ENCODE results near the gene OR10A3. TPM values are rescaled to one million over a fixed set of nuclear protein-coding genes. Genes with fewer than 3 reads are reported as not detected.
A peak's percentile ranks its signal among the peaks of the same experiment; 100 is the strongest.

OR10A3 gene
- total and polyA plus RNA-seq, 2 of the 8 experiments (the other 6 are each of a cell fraction or from before 2014, with no cell fraction given): not detected

GRCh38 chr11:7904917-7905316, 36.6 kb downstream of the OR10A3 start (continued):
- no peak for TF ChIP-seq SRF (IDR thresholded peaks at IDR 0.05; ENCODE audit: low read depth, low read length)
- TF ChIP-seq KDM5A (IDR thresholded peaks at IDR 0.05; ENCODE audit: low read length): no peak
- TF ChIP-seq GABPA (IDR thresholded peaks at IDR 0.05; ENCODE audit: borderline replicate concordance, insufficient read depth, low read length): no peak
- peak in 2 of 3 experiments; percentile 50 to 63; a peak in 3 of 4 replicates for TF ChIP-seq CTCF (IDR thresholded peaks at IDR 0.05; ENCODE audit: control extremely low read depth in 1 of 3, insufficient read depth in 1 of 3, low read depth in 1 of 3, low read length in 3 of 3)
- no peak for TF ChIP-seq CHD7 (IDR thresholded peaks at IDR 0.05; ENCODE audit: insufficient replicate concordance, low read length)
- no peak for TF ChIP-seq RXRA (IDR thresholded peaks at IDR 0.05; ENCODE audit: insufficient read depth, low read depth, low read length)

Measured in H1 (cell line).